Right lobe of liver (tissue), 4 donors: Measurements from ENCODE around the gene DAGLA.

Source experiments
- CTCF ChIP-seq, 4 donors: fragments of 200-600 bp in 3 of 4; fragments of 450-650 bp in 1 of 4; IDR thresholded peaks; one replicate each; pipeline versions ENCODE4 v1.5.1 to v1.8.0; 2016 to 2022; ENCODE audit warnings: antibody characterized with exemption in 4 of 4, mild to moderate bottlenecking in 2 of 4
- POLR2A ChIP-seq: fragments of 450-650 bp; IDR thresholded peaks from one replicate; pipeline ENCODE4 v1.6.1; 2017; ENCODE audit warnings: antibody characterized with exemption, mild to moderate bottlenecking
- donor health status: DM: no; HTN: no; CAD: no.
- donor health status: DM: no; HTN: no; CAD: no.
- donor health status: DM: no; HTN: yes; CAD: no.

GRCh38 chr11:61635787-61636186, 44.4 kb upstream of the DAGLA start:
- TF ChIP-seq CTCF (IDR thresholded peaks at IDR 0.05) (no peak), POLR2A (no peak)
